Gastroesophageal sphincter (tissue), 4 donors: ENCODE measurements around the gene SLCO3A1. TPM values are rescaled to one million over a fixed set of nuclear protein-coding genes. Genes with fewer than 3 reads are reported as not detected.

Experiments used
- ATAC-seq: fragments of 150-250 bp; one replicate; pipeline ENCODE4 v1.9.1; 2016; ENCODE audit warnings: mild to moderate bottlenecking, moderate library complexity
- H3K27ac ChIP-seq, 4 donors: fragments of 200-600 bp; sonication (generic) in 3 of 4; 1 replicate in 3 of 4; 2 replicates in 1 of 4; pipeline ENCODE4 v1.5.1; 2016 to 2019
- H3K27me3 ChIP-seq: fragments of 200-600 bp; sonication (generic); one replicate; pipeline ENCODE4 v1.5.1; 2019
- H3K36me3 ChIP-seq, 2 donors: fragments of 200-600 bp; sonication (generic); one replicate each; pipeline ENCODE4 v1.5.1; 2019; ENCODE audit warnings: control low read depth in 1 of 2
- H3K4me1 ChIP-seq, 3 donors: fragments of 200-600 bp; sonication (generic); 1 replicate in 2 of 3; 2 replicates in 1 of 3; pipeline ENCODE4 v1.5.1; 2016 to 2019; ENCODE audit warnings: control low read depth in 2 of 3
- H3K4me3 ChIP-seq, 2 donors: fragments of 200-600 bp; sonication (generic); one replicate each; pipeline ENCODE4 v1.5.1; 2019; ENCODE audit warnings: mild to moderate bottlenecking in 1 of 2, moderate library complexity in 1 of 2
- H3K9me3 ChIP-seq, 3 donors: fragments of 200-600 bp; sonication (generic); one replicate each; pipeline ENCODE4 v1.5.1; 2017 to 2019; ENCODE audit warnings: control low read depth in 2 of 3
- CTCF ChIP-seq, 4 experiments: fragments of 200-600 bp in 2 of 4; fragments of 450-650 bp in 2 of 4; sonication (generic) in 1 of 4; IDR thresholded peaks; one replicate each; pipeline ENCODE4 v1.5.1; 2017 to 2019; ENCODE audit warnings: antibody characterized with exemption in 4 of 4, mild to moderate bottlenecking in 2 of 4, moderate library complexity in 2 of 4
- EP300 ChIP-seq: sonication (generic); formaldehyde crosslinking; IDR thresholded peaks from one replicate; pipeline ENCODE4 v1.6.1; 2017; ENCODE audit warnings: antibody characterized with exemption, mild to moderate bottlenecking
- POLR2A ChIP-seq, 2 donors: fragments of 450-650 bp; IDR thresholded peaks; one replicate each; pipeline ENCODE4 v1.6.1; 2017; ENCODE audit warnings: antibody characterized with exemption in 2 of 2, mild to moderate bottlenecking in 2 of 2, moderate library complexity in 1 of 2
- POLR2AphosphoS5 ChIP-seq: sonication (generic); formaldehyde crosslinking; IDR thresholded peaks from one replicate; pipeline ENCODE4 v1.6.1; 2017; ENCODE audit warnings: antibody characterized with exemption
- WGBS, 2 donors: methylation state at CpG; one replicate each; pipeline ENCODE4 v1.1.5; 2018; ENCODE audit warnings: low coverage in 1 of 2; 5-methylcytosine and 5-hydroxymethylcytosine counted together
- total RNA-seq, 4 donors: library from RNA; depleted of rRNA; stranded (reverse); fragments of >200 nt; gene quantifications; one replicate each; pipeline ENCODE4 v1.1.0, GENCODE V29; 2016

SLCO3A1 gene
- total RNA-seq, 4 donors from 2014 or later = 10.1 to 14.4 (median 12.1) TPM

GRCh38 chr15:91919014-91919534 is 65.6 kb downstream of the SLCO3A1 start:
- no peak overlapping the region for H3K27ac ChIP-seq
- TF ChIP-seq POLR2A (IDR thresholded peaks at IDR 0.05) (no peak), EP300 (no peak), CTCF (IDR thresholded peaks at IDR 0.05) (no peak), POLR2AphosphoS5 (no peak)
- H3K27me3 ChIP-seq = no peaks in the 10 kb centered on the region
- no peak overlapping the region for H3K4me3 ChIP-seq
- H3K4me1 ChIP-seq = peaks cover 0 to 30% (median 0%) of the 10 kb centered on the region in 3 donors
- peaks cover 0 to 20% of the 10 kb centered on the region in 2 donors for H3K36me3 ChIP-seq
- no peaks in the 10 kb centered on the region for H3K9me3 ChIP-seq
- no peak for ATAC-seq
- 89 to 95% methylated on average over 3 to 4 of the region's 15 CpGs for WGBS, 2 donors

DNA sequence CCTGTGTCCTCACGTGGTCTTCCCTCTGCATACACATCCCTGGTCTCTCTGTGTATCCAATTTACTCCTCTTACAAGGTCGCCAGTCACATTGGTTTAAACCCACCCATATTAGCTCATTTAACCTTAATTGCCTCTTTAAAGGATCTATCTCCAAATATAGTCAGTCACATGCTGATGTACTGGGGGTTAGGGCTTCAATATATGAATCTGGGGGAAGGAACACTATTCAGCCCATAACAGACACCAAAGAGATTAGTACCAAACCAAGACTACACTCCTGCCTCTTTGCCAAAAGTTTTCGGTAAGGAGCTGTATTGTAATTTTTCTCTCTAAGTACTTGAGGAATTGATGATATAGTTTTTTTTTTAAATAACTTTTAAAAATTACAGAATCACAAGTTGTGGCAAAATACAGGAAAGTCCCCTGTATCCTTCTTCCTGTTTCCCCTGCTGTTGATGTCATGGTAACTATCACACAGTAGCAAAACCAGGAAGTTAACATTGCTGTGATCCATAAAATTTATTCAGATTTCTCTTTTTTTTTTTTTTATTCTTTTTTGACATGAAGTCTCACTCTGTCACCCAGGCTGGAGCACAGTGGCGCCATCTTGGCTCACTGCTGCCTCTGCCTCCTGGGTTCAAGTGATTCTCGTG is 67.8 kb downstream of the SLCO3A1 start:
- Histone ChIP-seq H3K27ac (peak overlapping the region in 3 of 4 donors; percentile 2 to 48 (median 46)), H3K4me3 (no peak overlapping the region), H3K36me3 (peaks cover 0 to 13% of the 10 kb centered on the region in 2 donors), H3K9me3 (no peaks in the 10 kb centered on the region), H3K4me1 (peaks cover 0 to 51% (median 10%) of the 10 kb centered on the region in 3 donors), H3K27me3 (no peaks in the 10 kb centered on the region)
- peak; percentile 29 for ATAC-seq
- TF ChIP-seq EP300 (no peak), CTCF (IDR thresholded peaks at IDR 0.05) (no peak), POLR2AphosphoS5 (no peak), POLR2A (IDR thresholded peaks at IDR 0.05) (no peak)
- WGBS, 2 donors = 75 to 85% methylated on average over 2 to 5 of the region's 5 CpGs

- Histone ChIP-seq H3K27me3 (no peaks in the 10 kb centered on the region), H3K27ac (peak overlapping the region in 3 of 4 donors; percentile 2 to 48 (median 18)), H3K9me3 (no peaks in the 10 kb centered on the region), H3K4me1 (peaks cover 0 to 56% (median 13%) of the 10 kb centered on the region in 3 donors), H3K36me3 (peaks cover 0 to 8% of the 10 kb centered on the region in 2 donors), H3K4me3 (no peak overlapping the region)
- no peak for TF ChIP-seq POLR2AphosphoS5
- no peak for TF ChIP-seq EP300
- TF ChIP-seq CTCF (IDR thresholded peaks at IDR 0.05) = no peak
- TF ChIP-seq POLR2A (IDR thresholded peaks at IDR 0.05) = no peak
- ATAC-seq = peak; percentile 23
- WGBS, 2 donors = 19 to 47% methylated on average over 8 to 10 of the region's 12 CpGs
Measured at GRCh38 chr15:91921843-91922198, 68.3 kb downstream of the SLCO3A1 start.

- H3K27me3 ChIP-seq = no peaks in the 10 kb centered on the region
- TF ChIP-seq EP300 = no peak
- TF ChIP-seq POLR2AphosphoS5 = no peak
- TF ChIP-seq CTCF (IDR thresholded peaks at IDR 0.05) = no peak
- TF ChIP-seq POLR2A (IDR thresholded peaks at IDR 0.05) = no peak
- peak overlapping the region in 1 of 4 donors; percentile 48 for H3K27ac ChIP-seq
- H3K4me1 ChIP-seq = peaks cover 0 to 67% (median 23%) of the 10 kb centered on the region in 3 donors
- no peak for ATAC-seq
- no peaks in the 10 kb centered on the region for H3K9me3 ChIP-seq
- no peaks in the 10 kb centered on the region for H3K36me3 ChIP-seq
- 31 to 35% methylated on average over 6 to 7 of the region's 10 CpGs for WGBS, 2 donors
- H3K4me3 ChIP-seq = no peak overlapping the region
Measured at GRCh38 chr15:91922646-91923547, 69.4 kb downstream of the SLCO3A1 start.
